HEK293T (cell line): ENCODE results near the gene PLXNA2.

ENCODE experiments used
- CTCF ChIA-PET: fragments of 350-600 bp; formaldehyde crosslinking; extraction: SDS; loops from one replicate; lab custom pipeline; 2021; ENCODE audit warnings: antibody characterized with exemption, inconsistent platforms; lab: Yijun Ruan, JAX
- POLR2A ChIA-PET: fragments of 350-600 bp; formaldehyde crosslinking; extraction: SDS; loops from one replicate; lab custom pipeline; 2020; ENCODE audit warnings: antibody characterized with exemption, inconsistent platforms; lab: Yijun Ruan, JAX
- DNase-seq: peaks from one replicate; pipeline ENCODE4 v3.0.0; 2012; ENCODE audit warnings: mixed read lengths; ENCODE audit errors: extremely low spot score
- ARNT ChIP-seq: fragments of 450-650 bp; IDR thresholded peaks from 2 replicates; pipeline ENCODE4 v1.6.1; 2017; ENCODE audit warnings: mild to moderate bottlenecking
- BHLHE40 ChIP-seq: fragments of 450-650 bp; IDR thresholded peaks from 2 replicates; pipeline ENCODE4 v1.6.1; 2016; ENCODE audit warnings: mild to moderate bottlenecking, moderate library complexity, borderline replicate concordance
- CTBP1 ChIP-seq: fragments of 450-650 bp; IDR thresholded peaks from 2 replicates; pipeline ENCODE4 v1.6.1; 2016; ENCODE audit warnings: borderline replicate concordance
- ELF4 ChIP-seq: fragments of 450-650 bp; IDR thresholded peaks from 2 replicates; pipeline ENCODE4 v1.6.1; 2017; ENCODE audit warnings: antibody characterized with exemption
- FOXA1 ChIP-seq: fragments of 450-650 bp; IDR thresholded peaks from 2 replicates; pipeline ENCODE4 v1.6.1; 2016; ENCODE audit warnings: mild to moderate bottlenecking
- FOXK2 ChIP-seq: fragments of 450-650 bp; IDR thresholded peaks from 2 replicates; pipeline ENCODE4 v1.6.1; 2016; ENCODE audit warnings: mild to moderate bottlenecking
- FOXM1 ChIP-seq: fragments of 450-650 bp; IDR thresholded peaks from 2 replicates; pipeline ENCODE4 v1.6.1; 2017; ENCODE audit warnings: mild to moderate bottlenecking, borderline replicate concordance
- HDGF ChIP-seq: fragments of 450-650 bp; IDR thresholded peaks from 2 replicates; pipeline ENCODE4 v1.6.1; 2017; ENCODE audit warnings: antibody characterized with exemption, borderline replicate concordance
- L3MBTL2 ChIP-seq: fragments of 450-650 bp; conservative IDR thresholded peaks from 2 replicates; pipeline ENCODE4 v1.6.1; 2016; ENCODE audit warnings: mild to moderate bottlenecking
- LEF1 ChIP-seq: fragments of 450-650 bp; IDR thresholded peaks from 2 replicates; pipeline ENCODE4 v1.6.1; 2017; ENCODE audit warnings: mild to moderate bottlenecking, borderline replicate concordance
- NFRKB ChIP-seq: fragments of 450-650 bp; IDR thresholded peaks from 2 replicates; pipeline ENCODE4 v1.6.1; 2016; ENCODE audit warnings: mild to moderate bottlenecking, moderate library complexity
- PKNOX1 ChIP-seq: fragments of 450-650 bp; IDR thresholded peaks from 2 replicates; pipeline ENCODE4 v1.6.1; 2016
- SP1 ChIP-seq: fragments of 450-650 bp; IDR thresholded peaks from 2 replicates; pipeline ENCODE4 v1.6.1; 2017
- SUZ12 ChIP-seq: fragments of 450-650 bp; IDR thresholded peaks from 2 replicates; pipeline ENCODE4 v1.6.1; 2016; ENCODE audit warnings: mild to moderate bottlenecking
- TARDBP ChIP-seq: fragments of 450-650 bp; IDR thresholded peaks from 2 replicates; pipeline ENCODE4 v1.6.1; 2016
- ZNF384 ChIP-seq: fragments of 450-650 bp; IDR thresholded peaks from 2 replicates; pipeline ENCODE4 v1.6.1; 2016

Gene PLXNA2

DNA sequence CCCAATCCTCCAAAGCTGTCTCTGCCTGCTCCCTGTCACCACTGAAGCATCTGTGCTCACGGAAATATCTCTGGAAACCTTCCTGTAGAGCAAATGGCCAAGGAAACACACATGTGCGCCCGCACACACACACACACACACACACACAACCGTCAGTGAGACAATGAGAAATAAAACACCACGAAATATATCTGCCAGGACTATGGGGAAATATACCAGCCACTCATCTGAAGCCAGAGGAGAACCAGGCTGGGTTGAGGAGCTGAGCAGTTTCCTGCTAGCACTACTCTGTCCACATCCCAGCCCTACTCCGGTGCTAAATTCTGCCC is 25.1 kb upstream of the PLXNA2 start:
- CTCF ChIA-PET: no interaction called here
- DNase-seq: no peak
- POLR2A ChIA-PET: interaction anchor here (1.0 kb wide), 1 partner anchor 10 kb away, joined by 3 read pairs; no protein-coding TSS in a partner anchor
- TF ChIP-seq PKNOX1 (no peak), L3MBTL2 (no peak)

GRCh38 chr1:208268541-208269337 is 24.6 kb upstream of the PLXNA2 start:
- ChIA-PET CTCF (no interaction called here), POLR2A (no interaction called here)
- no peak for DNase-seq
- no peak for TF ChIP-seq FOXM1
- no peak for TF ChIP-seq FOXA1
- TF ChIP-seq BHLHE40: no peak
- TF ChIP-seq SUZ12: no peak
- no peak for TF ChIP-seq SP1
- TF ChIP-seq ARNT: no peak
- no peak for TF ChIP-seq LEF1
- no peak for TF ChIP-seq ZNF384
- TF ChIP-seq L3MBTL2: no peak

GRCh38 chr1:208265525-208265924 is 21.3 kb upstream of the PLXNA2 start:
- no peak for DNase-seq
- POLR2A ChIA-PET: no interaction called here
- TF ChIP-seq ZNF384 (no peak), ARNT (no peak), CTBP1 (no peak), LEF1 (no peak), FOXA1 (no peak), ELF4 (no peak), PKNOX1 (no peak), FOXM1 (no peak), TARDBP (no peak), HDGF (no peak), FOXK2 (no peak)
- CTCF ChIA-PET: no interaction called here

GRCh38 chr1:208265122-208265469 is 20.9 kb upstream of the PLXNA2 start:
- DNase-seq: no peak
- ChIA-PET POLR2A (no interaction called here), CTCF (no interaction called here)
- TF ChIP-seq PKNOX1: no peak
- no peak for TF ChIP-seq ZNF384
- no peak for TF ChIP-seq NFRKB
- no peak for TF ChIP-seq LEF1
- TF ChIP-seq HDGF: no peak
- no peak for TF ChIP-seq ARNT
- TF ChIP-seq L3MBTL2: no peak
- TF ChIP-seq BHLHE40: no peak
- TF ChIP-seq FOXM1: no peak
- TF ChIP-seq SUZ12: no peak
- TF ChIP-seq CTBP1: no peak
- TF ChIP-seq TARDBP: no peak
- TF ChIP-seq FOXK2: no peak
- no peak for TF ChIP-seq FOXA1

GRCh38 chr1:208264469-208265121 is 20.4 kb upstream of the PLXNA2 start:
- DNase-seq: no peak
- CTCF ChIA-PET: no interaction called here
- no peak for TF ChIP-seq ELF4
- TF ChIP-seq NFRKB: no peak
- no peak for TF ChIP-seq HDGF
- TF ChIP-seq L3MBTL2: no peak
- POLR2A ChIA-PET: no interaction called here

GRCh38 chr1:208261874-208262273 is 17.7 kb upstream of the PLXNA2 start:
- no peak for DNase-seq
- no peak for TF ChIP-seq ZNF384
- no peak for TF ChIP-seq FOXA1
- no peak for TF ChIP-seq LEF1
- TF ChIP-seq FOXM1: no peak
- TF ChIP-seq L3MBTL2: no peak
- TF ChIP-seq ARNT: no peak
- no peak for TF ChIP-seq SP1
- TF ChIP-seq NFRKB: no peak
- no peak for TF ChIP-seq ELF4
- no peak for TF ChIP-seq FOXK2
- TF ChIP-seq TARDBP: no peak
- TF ChIP-seq PKNOX1: no peak
- no peak for TF ChIP-seq BHLHE40
- TF ChIP-seq SUZ12: no peak
- TF ChIP-seq HDGF: no peak
- TF ChIP-seq CTBP1: no peak
- ChIA-PET POLR2A (no interaction called here), CTCF (no interaction called here)
